Adrenal gland (tissue), 5 donors: ENCODE measurements around the gene TCF12.

Experiments
- POLR2A ChIP-seq, 2 donors: fragments of 450-650 bp; IDR thresholded peaks; one replicate each; pipeline ENCODE4 v1.6.1; 2017; ENCODE audit warnings: antibody characterized with exemption in 2 of 2, mild to moderate bottlenecking in 2 of 2, moderate library complexity in 1 of 2
- TF ChIP-seq, protein P1 (sequence below), 6 experiments: fragments of 450-650 bp in 4 of 6; fragments of 200-600 bp in 2 of 6; sonication (generic) in 1 of 6; IDR thresholded peaks; 1 replicate in 5 of 6; 2 replicates in 1 of 6; pipeline versions ENCODE4 v1.5.1 to v1.8.0; 2016 to 2021; ENCODE audit warnings: antibody characterized with exemption in 6 of 6, mild to moderate bottlenecking in 2 of 6, moderate library complexity in 1 of 6
- donor health status: DM: no; HTN: no; CAD: no.

DNA sequence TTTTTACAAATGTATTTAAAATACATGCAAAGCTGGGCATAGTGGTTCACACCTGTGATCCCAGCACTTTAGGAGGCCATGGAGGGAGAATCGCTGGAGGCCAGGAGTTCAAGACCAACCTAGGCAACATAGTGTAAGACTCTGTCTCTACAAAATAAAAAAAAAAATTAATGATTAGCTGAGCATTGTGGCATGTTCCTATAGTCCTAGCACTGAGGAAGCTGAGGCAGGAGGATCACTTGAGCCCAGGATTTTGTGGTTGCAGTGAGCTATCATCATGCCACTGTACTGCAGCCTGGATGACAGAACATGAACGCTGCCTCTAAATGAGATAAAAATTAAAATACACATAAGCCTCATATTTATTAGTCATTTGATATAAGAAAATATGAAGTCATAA, 142.8 kb downstream of the TCF12 start:
- TF ChIP-seq, protein P1, sequence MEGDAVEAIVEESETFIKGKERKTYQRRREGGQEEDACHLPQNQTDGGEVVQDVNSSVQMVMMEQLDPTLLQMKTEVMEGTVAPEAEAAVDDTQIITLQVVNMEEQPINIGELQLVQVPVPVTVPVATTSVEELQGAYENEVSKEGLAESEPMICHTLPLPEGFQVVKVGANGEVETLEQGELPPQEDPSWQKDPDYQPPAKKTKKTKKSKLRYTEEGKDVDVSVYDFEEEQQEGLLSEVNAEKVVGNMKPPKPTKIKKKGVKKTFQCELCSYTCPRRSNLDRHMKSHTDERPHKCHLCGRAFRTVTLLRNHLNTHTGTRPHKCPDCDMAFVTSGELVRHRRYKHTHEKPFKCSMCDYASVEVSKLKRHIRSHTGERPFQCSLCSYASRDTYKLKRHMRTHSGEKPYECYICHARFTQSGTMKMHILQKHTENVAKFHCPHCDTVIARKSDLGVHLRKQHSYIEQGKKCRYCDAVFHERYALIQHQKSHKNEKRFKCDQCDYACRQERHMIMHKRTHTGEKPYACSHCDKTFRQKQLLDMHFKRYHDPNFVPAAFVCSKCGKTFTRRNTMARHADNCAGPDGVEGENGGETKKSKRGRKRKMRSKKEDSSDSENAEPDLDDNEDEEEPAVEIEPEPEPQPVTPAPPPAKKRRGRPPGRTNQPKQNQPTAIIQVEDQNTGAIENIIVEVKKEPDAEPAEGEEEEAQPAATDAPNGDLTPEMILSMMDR (IDR thresholded peaks at IDR 0.05): no peak
- TF ChIP-seq POLR2A (IDR thresholded peaks at IDR 0.05): no peak
